AG09319 (cell line): ENCODE data around the gene ALPK3.

Experiments
- DNase-seq: peaks from one replicate; pipeline ENCODE4 v3.0.0-alpha.2; 2010; ENCODE audit warnings: low read depth; ENCODE audit errors: extremely low read depth
- TF ChIP-seq, protein P1 (sequence below): IDR thresholded peaks from 2 replicates; pipeline ENCODE4 v1.5.1; 2011; ENCODE audit warnings: low read depth, mild to moderate bottlenecking, inconsistent platforms, low read length, moderate library complexity

ALPK3 gene

DNA sequence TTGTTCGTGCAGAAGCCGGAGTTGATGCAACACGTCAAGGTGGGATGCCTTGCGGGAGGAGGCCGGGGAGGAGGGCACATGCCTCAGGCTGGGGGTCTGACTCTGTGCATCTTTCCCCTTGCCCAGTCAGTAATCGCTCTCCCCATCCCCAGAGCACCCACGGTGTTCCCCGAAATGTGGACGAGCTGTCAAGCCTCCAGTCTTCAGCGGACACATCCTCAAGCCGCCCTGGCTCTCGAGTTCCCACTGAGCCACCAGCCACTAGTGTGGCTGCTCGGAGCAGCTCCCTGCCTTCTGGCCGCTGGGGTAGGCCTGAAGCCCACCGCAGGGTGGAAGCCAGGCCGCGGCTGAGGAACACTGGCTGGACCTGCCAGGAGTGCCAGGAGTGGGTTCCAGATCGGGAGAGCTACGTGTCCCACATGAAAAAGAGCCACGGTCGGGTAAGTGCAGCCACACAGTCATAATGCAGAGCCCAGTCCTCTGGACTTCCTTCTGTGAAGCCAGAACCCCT, 18.7 kb upstream of the ALPK3 start:
- no peak for DNase-seq
- TF ChIP-seq, protein P1, sequence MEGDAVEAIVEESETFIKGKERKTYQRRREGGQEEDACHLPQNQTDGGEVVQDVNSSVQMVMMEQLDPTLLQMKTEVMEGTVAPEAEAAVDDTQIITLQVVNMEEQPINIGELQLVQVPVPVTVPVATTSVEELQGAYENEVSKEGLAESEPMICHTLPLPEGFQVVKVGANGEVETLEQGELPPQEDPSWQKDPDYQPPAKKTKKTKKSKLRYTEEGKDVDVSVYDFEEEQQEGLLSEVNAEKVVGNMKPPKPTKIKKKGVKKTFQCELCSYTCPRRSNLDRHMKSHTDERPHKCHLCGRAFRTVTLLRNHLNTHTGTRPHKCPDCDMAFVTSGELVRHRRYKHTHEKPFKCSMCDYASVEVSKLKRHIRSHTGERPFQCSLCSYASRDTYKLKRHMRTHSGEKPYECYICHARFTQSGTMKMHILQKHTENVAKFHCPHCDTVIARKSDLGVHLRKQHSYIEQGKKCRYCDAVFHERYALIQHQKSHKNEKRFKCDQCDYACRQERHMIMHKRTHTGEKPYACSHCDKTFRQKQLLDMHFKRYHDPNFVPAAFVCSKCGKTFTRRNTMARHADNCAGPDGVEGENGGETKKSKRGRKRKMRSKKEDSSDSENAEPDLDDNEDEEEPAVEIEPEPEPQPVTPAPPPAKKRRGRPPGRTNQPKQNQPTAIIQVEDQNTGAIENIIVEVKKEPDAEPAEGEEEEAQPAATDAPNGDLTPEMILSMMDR: no peak

DNA sequence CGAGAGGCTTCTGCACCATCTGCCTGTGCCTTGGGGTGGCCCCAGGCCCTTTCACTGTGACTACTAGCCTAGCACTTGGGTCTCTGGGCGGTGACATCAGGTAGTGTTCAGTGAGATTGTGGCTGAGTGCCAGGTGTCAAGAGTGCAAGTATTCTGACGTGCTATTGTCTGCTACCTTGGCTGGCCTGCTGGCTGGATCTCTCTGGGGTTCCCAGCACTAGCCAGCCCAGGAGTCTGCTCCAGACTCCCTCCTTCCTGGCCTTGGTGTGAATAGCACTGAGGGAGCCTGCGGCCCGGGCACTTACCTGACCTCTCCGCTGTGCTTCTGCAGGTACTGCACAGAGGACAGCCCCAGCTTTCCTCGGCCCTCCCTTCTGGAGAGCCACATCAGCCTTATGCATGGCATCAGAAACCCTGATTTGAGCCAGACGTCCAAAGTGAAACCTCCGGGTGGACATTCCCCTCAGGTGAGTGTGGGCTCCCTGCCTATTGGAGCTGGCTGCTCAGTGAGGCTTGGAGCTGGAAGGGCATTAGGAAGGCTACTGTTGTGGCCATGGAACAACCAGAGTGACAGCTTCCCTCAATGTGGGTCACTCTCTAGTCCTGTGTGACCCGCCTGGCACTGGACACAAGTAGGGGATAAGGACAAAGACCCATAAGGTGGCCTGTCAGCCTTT, 17.5 kb upstream of the ALPK3 start:
- TF ChIP-seq, protein P1: no peak
- DNase-seq: no peak

DNA sequence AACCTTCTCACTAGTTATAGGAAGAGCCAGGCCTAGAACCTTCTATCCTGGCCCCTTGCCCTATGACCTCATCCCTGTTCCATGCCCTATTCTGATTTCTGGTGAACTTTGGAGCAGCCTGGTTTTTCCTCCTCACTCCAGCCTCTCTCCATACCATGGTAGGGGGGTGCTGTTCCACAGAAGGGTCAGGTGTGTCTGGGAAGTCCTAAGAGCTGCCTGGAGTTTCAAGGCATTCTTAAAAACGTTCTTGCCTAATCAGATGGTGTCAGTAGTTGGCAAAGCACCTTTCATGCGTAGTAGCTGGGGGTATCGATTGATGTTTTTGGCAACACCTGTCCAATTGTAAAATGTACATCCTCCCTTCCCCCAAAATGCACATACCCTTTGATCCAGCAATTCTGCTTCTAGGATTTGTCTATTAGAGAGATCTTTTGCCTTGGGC, 16.8 kb upstream of the ALPK3 start:
- DNase-seq: no peak
- TF ChIP-seq, protein P1: no peak

DNA sequence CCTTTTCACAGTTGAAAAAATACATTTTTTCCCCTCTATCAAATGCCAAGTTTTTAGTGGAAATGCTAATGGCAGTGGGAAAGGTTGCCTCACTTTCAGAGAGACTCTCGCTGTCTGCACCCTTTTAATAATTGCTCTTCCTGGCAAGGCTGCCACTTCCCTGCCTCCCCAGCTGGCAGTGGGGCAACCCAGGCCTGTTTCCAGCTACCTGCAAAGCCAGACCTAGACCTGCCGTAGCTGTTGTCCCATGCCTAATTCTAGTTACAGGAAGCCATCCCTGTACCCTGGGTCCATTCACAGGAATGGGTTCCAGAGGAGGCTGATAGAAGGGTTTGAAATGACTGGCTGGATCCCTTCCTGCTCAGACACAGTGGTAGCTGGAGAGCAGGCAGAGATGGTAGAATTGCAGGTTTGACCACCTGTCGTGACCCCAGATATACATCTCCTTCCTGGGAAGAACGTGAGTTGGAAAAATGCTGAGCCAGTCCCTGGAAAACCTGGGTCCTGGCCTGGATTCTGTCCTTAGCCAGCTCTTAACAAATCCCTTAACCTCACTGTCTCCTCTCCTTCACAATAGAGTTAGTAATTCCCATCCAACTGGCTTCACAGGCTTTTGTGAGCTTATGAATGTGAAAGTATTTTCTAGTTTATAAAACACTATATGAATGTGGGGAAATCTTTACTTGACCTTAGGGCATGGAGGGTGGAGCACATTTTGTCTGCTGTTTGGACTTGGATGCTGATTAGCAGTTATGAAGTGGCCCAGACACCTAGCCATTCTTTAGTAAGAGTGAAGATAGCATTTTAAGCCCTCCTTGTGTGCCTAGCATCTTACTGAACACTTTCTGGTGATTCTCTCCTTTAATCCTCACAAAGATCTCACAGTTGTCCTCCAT, 12.9 kb upstream of the ALPK3 start:
- no peak for DNase-seq
- TF ChIP-seq, protein P1: no peak

DNA sequence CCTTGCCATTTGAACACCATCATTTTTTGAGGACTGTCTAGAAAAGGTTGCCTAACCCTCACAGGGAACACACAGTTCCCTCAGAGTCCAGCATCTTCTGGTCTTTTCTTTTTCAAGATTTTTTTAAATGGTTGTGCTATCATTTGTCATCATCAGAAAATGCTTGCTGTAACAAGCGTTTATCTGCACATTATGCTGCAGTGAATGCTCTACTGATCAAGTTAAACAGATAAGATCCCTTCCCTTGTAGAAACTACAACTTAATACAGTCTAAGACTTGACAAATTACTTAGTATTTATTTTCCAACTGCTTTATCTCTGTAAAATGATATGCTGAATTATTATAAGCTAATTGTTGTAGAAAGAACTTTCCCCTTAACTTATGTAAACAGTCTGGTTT, 11.9 kb upstream of the ALPK3 start:
- TF ChIP-seq, protein P1: no peak
- DNase-seq: no peak

DNA sequence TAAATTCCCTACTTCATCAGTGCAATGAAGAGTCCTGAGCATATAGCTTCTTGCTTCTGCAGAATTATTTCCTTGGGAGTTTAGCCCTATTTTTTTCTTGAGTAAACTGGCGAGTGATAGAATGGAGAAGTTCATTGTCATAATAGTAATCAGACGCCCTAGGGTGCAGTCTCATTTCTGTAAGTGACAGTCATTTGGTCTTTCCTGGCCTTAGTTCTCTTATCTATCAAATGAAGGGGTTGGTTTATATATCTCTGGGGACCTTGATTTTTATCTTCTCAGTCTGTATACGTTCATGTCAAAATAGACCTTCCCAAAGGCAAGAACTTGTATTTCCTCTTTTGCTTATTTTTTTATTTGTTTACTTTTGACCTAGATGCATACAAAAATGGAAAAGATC, 9.9 kb upstream of the ALPK3 start:
- TF ChIP-seq, protein P1: no peak
- no peak for DNase-seq
